ENCODE data around the gene HMCN1. TPM values are rescaled to one million over a fixed set of nuclear protein-coding genes. Genes with fewer than 3 reads are reported as not detected.

HMCN1 gene
- total RNA-seq, 1 donor from 2014 or later = 80.0 TPM

DNA sequence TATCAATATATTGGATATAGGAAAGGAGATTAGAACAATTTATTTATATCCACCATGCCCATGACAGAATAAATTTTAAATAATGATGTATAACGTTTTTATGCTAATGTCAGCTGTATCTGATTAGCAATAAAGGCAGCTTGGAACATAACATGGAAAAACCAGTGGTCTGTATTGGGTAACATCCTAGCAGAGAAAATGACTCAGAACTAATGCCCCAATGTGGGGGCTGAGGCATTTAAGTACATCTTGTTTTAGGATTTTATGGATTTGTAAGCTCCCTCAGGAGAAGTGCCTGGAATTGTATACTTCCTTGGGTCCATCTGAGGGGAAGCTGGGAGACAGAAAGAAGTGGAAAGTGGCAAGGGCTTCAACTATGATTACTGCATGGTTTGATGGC is 82.3 kb downstream of the HMCN1 start:
- H3K36me3 Mint-ChIP-seq (ENCODE audit: low read depth) = no peaks in the 10 kb centered on the region
- no peaks in the 10 kb centered on the region for H3K27me3 Mint-ChIP-seq (ENCODE audit: low read depth)
- no peak for DNase-seq (ENCODE audit: low spot score)
- H3K4me1 Mint-ChIP-seq (ENCODE audit: low read depth) = peaks cover 15% of the 10 kb centered on the region
- H3K4me3 Mint-ChIP-seq (ENCODE audit: unreplicated experiment) = no peak overlapping the region
- H3K27ac Mint-ChIP-seq (ENCODE audit: unreplicated experiment) = no peak overlapping the region
- H3K9me3 Mint-ChIP-seq (ENCODE audit: low read depth) = no peaks in the 10 kb centered on the region
- TF ChIP-seq, protein P1, sequence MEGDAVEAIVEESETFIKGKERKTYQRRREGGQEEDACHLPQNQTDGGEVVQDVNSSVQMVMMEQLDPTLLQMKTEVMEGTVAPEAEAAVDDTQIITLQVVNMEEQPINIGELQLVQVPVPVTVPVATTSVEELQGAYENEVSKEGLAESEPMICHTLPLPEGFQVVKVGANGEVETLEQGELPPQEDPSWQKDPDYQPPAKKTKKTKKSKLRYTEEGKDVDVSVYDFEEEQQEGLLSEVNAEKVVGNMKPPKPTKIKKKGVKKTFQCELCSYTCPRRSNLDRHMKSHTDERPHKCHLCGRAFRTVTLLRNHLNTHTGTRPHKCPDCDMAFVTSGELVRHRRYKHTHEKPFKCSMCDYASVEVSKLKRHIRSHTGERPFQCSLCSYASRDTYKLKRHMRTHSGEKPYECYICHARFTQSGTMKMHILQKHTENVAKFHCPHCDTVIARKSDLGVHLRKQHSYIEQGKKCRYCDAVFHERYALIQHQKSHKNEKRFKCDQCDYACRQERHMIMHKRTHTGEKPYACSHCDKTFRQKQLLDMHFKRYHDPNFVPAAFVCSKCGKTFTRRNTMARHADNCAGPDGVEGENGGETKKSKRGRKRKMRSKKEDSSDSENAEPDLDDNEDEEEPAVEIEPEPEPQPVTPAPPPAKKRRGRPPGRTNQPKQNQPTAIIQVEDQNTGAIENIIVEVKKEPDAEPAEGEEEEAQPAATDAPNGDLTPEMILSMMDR (IDR thresholded peaks at IDR 0.05) = no peak

DNA sequence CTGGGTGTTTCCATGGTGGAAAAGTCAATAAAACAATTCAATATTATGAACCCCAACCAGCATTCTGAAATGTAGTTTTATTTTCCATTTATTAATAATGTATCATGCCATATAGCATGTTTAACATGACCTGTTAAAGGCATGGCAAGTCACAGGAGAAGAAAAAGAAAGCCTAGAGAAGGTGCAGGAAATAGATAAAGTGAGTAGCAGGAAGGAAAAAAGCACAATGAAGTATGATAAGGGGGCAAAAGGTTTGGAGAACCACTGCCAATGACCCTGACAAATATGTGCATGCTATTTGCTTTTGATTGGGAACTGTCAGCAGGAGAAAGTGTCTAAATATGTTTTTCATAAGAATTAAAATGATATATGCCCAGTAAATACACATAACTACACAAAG is 85.6 kb downstream of the HMCN1 start:
- no peaks in the 10 kb centered on the region for H3K27me3 Mint-ChIP-seq (ENCODE audit: low read depth)
- TF ChIP-seq, protein P1 (IDR thresholded peaks at IDR 0.05) = no peak
- H3K4me1 Mint-ChIP-seq (ENCODE audit: low read depth) = peaks cover 17% of the 10 kb centered on the region
- DNase-seq (ENCODE audit: low spot score) = no peak
- H3K9me3 Mint-ChIP-seq (ENCODE audit: low read depth) = peaks cover 6% of the 10 kb centered on the region
- no peak overlapping the region for H3K4me3 Mint-ChIP-seq (ENCODE audit: unreplicated experiment)
- H3K36me3 Mint-ChIP-seq (ENCODE audit: low read depth) = no peaks in the 10 kb centered on the region
- no peak overlapping the region for H3K27ac Mint-ChIP-seq (ENCODE audit: unreplicated experiment)

DNA sequence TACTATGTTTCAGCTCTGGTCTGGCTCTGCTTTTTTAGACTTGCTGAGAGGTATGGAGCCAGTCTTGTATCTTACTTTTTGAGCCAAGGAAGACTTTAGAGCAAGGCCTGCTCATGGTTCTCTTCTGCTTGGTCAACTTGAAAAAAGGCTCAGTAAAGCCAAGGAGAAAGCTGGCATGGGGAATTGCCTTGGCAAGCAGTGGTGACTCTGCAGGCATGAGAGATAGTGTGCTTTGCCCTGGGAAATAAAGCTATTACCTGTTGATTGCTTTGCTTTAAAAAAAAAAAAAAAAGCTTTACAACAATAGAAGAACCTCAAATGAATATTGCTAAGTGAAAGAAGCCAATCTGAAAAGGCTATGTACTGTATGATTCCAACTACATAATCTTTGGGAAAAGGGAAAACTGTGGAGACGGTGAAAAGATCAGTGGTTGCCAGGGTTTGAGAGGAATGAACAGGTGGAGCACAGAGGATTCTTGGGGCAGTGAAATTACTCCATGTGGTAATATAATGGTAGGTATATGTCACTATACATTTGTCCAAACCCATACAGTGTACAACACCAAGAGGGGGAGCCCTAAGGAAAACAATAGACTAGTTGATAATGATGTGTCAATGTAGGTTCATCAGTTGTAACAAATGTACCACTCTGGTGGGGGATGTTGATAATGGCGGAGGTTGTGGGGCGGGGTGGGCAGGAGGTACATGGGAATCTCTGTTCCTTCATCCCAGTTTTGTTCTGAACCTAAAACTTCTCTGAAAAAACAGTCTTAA is 87.6 kb downstream of the HMCN1 start:
- Mint-ChIP-seq H3K4me3 (ENCODE audit: unreplicated experiment) (no peak overlapping the region), H3K9me3 (ENCODE audit: low read depth) (peaks cover 11% of the 10 kb centered on the region), H3K27me3 (ENCODE audit: low read depth) (no peaks in the 10 kb centered on the region), H3K36me3 (ENCODE audit: low read depth) (peaks cover 3% of the 10 kb centered on the region), H3K4me1 (ENCODE audit: low read depth) (peaks cover 35% of the 10 kb centered on the region), H3K27ac (ENCODE audit: unreplicated experiment) (no peak overlapping the region)
- TF ChIP-seq, protein P1 (IDR thresholded peaks at IDR 0.05) = peak; percentile 20
- no peak for DNase-seq (ENCODE audit: low spot score)

DNA sequence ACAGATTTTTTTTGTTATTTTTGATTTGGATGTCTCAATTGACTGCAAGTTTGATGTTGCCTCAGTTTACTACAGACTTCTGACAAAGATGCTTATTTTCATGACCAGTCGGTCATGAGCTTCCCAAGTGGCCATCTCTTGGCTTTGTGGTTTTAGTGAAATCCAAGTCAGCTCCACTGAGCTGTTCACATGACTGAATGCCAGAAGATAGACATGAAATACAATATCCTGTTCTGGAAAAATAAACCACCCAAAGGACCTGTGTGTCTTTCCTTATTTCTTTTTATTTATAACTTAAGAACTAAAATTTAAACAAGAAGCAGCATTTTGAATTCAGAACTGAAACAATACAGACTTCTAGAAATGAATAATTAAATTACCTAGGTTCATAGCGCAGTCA is 89.3 kb downstream of the HMCN1 start:
- Mint-ChIP-seq H3K9me3 (ENCODE audit: low read depth) (peaks cover 11% of the 10 kb centered on the region), H3K36me3 (ENCODE audit: low read depth) (peaks cover 3% of the 10 kb centered on the region), H3K4me3 (ENCODE audit: unreplicated experiment) (no peak overlapping the region), H3K27ac (ENCODE audit: unreplicated experiment) (peak overlapping the region; percentile 39), H3K27me3 (ENCODE audit: low read depth) (no peaks in the 10 kb centered on the region), H3K4me1 (ENCODE audit: low read depth) (peaks cover 39% of the 10 kb centered on the region)
- TF ChIP-seq, protein P1 (IDR thresholded peaks at IDR 0.05) = no peak
- no peak for DNase-seq (ENCODE audit: low spot score)

DNA sequence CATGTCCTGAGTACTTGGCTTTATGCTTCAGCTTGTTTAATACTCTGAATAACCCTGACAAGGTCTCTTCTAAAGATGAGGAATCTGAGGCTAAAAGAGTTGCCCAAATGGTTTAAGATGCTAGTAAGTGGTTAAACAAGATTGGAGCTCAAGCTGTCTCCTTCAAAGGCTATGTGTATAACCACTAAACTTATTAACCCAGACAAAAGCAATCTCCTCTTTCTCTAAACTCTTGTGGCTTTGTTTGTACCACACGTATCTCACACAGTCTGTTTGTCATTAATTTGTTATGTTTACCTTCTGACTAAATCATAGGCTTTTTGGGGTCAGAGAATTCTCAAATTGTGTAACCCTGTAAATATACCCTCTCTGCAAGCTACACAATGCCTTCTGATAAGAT is 89.9 kb downstream of the HMCN1 start:
- no peak for DNase-seq (ENCODE audit: low spot score)
- Mint-ChIP-seq H3K36me3 (ENCODE audit: low read depth) (peaks cover 3% of the 10 kb centered on the region), H3K4me1 (ENCODE audit: low read depth) (peaks cover 39% of the 10 kb centered on the region), H3K27ac (ENCODE audit: unreplicated experiment) (peak overlapping the region; percentile 39), H3K9me3 (ENCODE audit: low read depth) (peaks cover 11% of the 10 kb centered on the region), H3K27me3 (ENCODE audit: low read depth) (no peaks in the 10 kb centered on the region), H3K4me3 (ENCODE audit: unreplicated experiment) (no peak overlapping the region)
- TF ChIP-seq, protein P1 (IDR thresholded peaks at IDR 0.05) = no peak

Data from chondrocyte (in vitro differentiated cells).